CD1c-positive myeloid dendritic cell (primary cell): ENCODE measurements around the gene MAP3K9.
"Not testable (repeated sequence)": the region's sequence is repeated elsewhere in the genome, so short reads cannot be mapped to it uniquely, and the experiment has no call there.

Source experiments
- DNase-seq: peaks from one replicate; pipeline ENCODE4 v3.0.0-alpha.2; 2016; ENCODE audit errors: extremely low spot score

MAP3K9 gene

DNA sequence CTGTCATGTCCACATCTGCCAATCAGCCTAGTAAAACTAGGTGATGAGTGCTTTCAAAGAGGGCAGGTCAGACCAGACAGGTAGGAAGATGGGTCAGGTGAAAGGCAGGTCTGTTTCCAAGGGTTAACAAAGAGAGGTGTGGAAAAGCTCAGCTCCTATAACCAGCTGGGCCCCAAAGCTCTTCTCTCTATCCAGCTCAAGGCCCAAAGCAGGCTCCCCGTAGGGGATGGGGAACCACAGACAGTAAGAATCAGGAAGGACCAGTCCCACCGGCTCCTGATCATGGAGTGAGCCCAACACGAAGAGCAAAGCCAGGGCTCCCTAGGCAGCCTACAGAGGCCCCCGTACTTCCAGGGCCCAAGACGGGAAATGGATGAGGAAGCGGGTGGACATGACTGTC lies 84.4 kb downstream of the MAP3K9 start:
- DNase-seq: no peak

DNA sequence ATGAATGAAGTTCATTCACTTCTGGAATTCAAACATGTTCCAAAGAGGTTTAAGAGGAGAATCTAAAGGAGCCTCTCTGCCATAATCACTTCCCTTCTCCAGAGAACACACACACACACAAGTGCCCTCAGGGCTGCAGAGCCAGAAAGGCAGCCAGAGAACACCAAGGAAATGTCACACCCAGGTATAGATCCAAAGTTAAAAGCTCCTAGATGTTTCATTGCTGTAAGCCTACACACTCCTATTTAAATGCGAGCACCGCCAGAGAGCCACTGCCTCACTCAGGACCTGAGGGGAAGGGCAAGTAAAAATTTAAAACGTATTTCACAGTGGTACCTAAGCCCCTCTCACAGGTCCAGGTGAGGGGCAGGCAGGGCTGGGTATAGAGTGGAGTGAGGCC lies 85.2 kb downstream of the MAP3K9 start:
- no peak for DNase-seq

DNA sequence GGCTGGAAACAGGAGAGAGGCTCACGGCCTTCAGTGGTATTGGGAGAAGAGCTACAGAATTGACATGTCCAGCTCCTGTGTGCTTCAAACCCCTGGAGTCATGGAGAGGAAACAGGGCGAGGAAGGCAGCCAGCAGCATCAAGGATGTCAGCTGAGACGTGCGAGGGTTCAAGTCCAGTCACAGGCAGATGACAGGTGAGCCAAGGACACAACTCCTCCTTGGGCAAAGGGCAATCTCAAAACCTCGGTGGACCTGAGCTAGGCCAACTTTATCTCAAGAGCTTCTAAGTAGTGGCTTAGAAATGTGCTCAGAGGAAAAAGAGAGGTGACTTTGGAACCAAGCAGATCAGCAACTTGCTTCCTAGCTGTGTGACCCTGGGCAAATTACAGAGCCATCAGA lies 86.0 kb downstream of the MAP3K9 start:
- no peak for DNase-seq

DNA sequence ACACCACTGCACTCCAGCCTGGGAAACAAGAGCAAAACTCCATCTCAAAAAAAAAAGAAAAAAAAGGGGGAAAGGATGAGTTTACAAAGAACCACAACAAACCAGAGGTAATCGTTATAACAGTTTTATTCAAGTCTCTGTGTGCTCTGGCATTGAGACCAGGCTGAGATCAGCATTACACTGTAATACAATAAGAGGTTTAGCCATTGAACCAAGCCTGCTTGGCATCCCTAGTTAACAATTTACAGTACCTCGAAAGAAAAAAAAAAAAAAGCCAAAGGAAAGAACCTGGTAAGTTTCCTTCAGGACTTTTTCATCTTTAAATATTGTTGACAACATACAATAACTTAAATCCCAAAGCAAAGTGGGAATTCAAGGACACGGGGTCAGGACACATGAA lies 86.9 kb downstream of the MAP3K9 start:
- no peak for DNase-seq

DNA sequence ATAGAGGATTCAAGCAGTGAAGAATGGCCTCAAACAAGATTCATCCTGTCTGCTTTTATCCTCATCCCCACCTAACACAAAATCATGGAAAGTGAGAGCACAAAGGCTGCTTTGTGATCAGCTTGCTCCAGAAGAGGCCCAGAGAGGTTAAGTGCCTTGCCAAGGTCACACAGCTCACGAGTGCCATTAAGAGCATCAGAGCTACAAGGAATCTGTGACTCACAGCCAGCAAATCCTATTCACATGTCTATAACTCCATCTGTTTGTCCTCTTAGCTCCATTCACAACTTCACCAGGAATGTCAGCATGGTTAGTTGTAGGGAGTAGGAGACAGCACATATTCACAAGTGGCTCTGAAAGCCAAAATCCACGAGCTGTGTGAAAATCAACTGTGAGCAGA lies 87.8 kb downstream of the MAP3K9 start:
- DNase-seq: no peak

DNA sequence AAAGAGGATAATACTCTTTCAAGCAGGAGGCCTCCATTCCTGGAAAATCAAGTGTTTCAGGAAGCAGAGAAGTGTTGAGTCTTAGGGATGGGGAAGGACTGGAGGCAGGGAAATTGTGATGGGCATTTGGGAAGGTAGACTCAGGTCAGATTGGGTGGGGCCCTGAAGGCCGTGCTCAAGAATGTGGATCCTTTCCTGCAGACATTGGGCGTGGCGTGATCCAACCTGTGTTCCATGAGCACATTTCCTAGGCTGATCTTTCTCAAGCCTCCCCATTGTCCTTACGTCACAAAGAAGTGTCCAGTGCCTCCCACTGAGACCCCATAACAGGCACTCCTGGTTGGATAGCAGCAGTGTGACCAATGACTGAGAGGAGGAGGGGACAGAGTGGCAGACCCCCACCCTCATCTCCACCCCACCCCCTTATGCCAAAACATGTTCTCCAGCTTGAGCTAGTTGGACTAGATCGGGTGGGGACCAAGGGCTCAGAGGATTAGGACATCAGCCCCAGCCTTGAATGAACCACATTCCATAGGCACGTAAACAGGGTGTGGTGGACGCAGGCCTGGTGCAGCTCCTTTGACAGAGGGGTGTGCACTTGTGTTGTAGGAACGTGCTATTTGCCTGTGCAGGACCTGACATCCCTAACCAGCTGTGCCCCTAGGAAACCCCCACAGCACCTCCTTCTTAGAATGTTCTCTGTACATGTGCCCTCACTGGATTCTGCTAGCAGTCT lies 90.8 kb downstream of the MAP3K9 start:
- no peak for DNase-seq

DNA sequence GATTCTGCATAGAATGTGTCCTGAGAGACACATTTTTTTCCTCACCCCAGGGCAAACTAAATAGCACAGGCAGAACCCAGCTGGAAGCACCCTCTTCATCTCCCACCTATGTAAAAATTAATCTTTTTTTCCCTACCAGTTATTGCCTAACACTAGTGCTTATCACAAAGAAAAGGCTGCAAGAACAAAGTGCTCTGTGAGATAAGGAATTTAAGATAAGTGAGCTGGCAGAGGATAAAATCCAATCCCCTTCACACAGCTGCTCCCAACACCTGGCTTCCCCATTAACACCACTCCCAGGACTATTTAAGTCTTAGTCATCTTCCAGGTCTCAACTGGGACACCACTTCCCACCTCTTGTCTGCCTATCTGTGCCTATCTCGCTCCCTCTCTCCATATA lies 92.4 kb downstream of the MAP3K9 start:
- DNase-seq: no peak

DNA sequence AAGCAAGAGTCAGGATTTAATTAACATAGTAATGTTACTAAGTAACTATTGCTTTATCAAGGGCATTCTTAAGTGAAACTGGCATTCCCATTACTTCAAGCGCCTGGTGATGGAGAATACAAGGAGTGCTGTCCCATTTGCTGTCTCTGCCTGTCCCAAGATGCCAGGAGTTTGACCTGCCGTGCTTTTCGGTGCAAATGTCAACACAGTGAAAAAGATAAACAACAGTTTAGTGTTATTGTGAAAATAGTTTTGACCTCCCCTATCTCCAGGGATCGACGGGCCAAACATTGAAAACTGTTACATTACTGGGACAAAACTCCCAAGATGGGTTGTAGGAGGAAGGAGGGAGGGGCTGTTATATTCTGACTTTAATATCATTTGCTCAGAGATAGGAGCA lies 92.8 kb downstream of the MAP3K9 start:
- DNase-seq: no peak

DNA sequence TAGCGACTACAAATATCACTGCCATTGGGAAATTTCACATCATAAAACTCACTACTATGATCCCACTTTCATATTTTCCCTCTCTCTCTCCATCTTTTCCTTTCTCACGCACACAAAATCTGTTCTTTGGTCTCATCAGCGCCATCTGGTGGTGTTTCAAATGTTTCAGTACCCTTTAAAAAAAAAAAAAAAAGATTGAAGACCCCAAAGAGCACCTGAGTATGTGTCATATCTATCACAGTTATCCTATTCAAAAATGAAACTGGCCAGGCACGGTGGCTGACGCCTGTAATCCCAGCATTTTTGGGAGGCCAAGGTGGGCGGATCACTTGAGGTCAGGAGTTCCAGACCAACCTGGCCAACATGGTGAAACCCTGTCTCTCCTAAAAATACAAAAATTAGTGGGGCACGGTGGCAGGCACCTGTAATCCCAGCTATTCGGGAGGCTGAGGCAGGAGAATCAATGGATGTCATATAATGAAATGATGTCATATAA lies 95.2 kb downstream of the MAP3K9 start:
- peak; percentile 62 for DNase-seq

DNA sequence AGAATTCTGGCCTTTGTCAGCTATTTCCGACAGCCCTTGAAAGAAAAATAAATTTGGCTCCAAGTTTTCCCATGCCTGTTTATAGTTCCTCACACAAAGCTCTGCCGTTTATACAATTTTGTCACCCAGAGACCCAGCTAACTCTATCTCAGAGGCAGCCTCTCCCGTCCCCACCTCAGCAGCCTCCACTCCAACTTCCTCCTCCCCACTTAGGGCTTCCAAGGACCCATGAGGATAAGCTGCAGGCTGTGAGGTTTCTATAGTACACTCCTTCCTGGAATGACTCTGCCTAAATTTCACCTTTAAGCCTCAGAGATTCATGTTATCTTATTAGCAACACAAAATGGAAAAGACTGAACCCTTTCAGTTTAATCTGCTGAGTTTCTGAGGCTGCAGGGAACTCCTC lies 95.8 kb downstream of the MAP3K9 start:
- DNase-seq: no peak

DNA sequence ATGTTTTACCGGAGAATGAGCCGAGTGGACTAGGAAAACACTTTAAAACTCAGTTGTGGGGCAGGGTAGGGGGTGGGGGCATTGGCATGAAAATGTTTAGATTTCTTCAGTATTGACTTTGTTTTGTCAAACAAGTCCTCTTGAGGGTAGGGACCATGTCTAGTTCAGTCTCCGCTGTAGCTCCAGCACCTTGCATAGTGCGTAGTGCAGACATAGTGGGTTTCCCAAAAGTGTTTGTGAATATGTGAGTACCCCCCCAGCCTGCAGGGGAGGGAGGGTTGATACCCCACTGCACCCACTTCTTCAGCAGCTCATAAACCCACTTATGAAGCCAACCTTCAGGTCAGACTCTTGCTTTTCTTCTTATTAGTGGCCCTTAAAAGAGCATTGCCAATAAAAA lies 96.2 kb downstream of the MAP3K9 start:
- DNase-seq: no peak

DNA sequence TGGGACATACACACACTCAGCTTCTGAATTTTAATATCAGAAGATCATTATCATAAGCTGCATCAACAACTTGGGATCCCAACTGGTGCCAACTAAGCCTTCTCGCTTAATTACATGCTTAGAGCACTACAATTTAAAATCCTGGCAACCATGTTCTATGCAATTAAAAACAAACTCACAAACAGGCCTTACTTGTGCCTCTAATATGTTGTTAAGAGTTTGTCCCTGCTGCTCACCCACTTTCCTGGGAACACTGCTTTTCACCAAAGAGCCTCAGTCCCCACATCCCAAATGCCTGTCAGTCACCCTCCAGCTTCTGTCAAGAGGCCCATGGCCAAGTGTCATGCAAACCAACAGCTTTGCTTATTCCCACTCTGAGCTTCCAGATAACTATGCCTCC lies 97.9 kb downstream of the MAP3K9 start:
- DNase-seq: no peak

DNA sequence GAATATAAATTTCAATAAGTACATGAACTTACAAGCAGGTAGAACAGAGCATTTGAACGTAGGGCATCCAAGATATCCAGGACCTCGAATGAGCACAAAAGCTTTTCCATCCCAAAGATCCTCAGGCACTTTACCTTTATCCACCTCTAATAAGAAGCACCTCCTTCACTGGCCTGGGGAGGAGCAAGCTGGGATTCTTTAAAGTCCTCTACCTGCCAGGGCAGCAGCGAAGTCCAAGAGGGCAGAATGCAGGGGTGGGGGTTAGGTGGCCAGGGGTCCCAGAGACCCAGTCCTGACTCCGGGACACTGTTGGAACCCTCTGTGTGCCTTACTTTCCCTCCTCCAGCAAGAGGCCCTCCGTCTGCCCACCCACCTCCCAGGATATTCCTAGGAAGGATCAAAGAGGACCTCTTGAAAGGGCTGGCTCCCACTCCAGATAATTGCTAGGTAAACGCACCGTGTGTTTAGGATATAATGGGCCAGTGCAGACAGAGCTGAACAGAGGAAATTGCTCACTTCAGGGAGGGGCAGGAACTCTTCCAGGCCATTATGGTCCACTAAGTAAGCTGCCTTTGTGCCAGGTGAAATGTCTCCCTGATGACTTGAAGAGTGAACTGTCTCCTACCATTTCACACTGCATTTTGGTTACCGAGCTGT lies 99.5 kb downstream of the MAP3K9 start:
- DNase-seq: no peak

DNA sequence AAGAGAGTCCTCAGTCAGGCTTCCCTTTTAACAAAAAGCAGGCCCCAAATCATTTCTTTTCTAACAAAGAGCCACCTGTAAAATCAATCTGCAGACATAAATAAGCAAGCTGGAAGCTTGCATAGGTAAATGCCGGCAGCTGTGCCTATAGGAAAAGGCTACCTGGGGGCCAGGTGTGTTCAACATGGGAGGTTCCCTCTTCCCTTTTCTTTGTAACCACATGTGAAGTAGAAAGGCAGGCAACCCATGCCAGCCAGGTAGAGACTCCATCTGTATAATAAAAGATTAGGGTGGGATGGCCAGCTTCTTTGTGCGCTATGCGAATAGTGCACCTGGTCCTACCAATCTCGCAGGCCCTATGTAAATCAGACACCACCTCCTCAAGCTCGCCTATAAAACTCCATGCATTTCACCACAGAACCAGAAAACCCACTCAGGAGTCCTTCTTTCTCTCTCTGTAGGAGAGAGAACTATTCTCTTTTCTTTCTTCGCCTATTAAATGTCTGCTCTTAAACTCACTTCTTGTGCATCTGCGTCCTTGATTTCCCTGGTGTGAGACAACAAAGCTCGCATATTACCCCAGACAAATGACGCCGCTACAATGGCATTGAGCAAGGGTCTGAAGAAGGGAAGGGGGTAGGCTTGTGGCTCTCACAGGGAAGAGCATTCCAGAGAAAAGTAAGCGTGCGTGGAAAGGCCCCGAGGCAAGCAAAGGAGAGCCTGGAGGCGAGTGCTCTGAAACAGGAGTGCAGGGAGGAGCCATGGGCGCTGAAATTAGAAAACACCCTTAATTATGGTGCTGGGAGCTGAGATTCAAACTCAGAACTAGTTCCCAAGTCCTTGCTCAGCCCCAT lies 100.4 kb downstream of the MAP3K9 start:
- no peak for DNase-seq

DNA sequence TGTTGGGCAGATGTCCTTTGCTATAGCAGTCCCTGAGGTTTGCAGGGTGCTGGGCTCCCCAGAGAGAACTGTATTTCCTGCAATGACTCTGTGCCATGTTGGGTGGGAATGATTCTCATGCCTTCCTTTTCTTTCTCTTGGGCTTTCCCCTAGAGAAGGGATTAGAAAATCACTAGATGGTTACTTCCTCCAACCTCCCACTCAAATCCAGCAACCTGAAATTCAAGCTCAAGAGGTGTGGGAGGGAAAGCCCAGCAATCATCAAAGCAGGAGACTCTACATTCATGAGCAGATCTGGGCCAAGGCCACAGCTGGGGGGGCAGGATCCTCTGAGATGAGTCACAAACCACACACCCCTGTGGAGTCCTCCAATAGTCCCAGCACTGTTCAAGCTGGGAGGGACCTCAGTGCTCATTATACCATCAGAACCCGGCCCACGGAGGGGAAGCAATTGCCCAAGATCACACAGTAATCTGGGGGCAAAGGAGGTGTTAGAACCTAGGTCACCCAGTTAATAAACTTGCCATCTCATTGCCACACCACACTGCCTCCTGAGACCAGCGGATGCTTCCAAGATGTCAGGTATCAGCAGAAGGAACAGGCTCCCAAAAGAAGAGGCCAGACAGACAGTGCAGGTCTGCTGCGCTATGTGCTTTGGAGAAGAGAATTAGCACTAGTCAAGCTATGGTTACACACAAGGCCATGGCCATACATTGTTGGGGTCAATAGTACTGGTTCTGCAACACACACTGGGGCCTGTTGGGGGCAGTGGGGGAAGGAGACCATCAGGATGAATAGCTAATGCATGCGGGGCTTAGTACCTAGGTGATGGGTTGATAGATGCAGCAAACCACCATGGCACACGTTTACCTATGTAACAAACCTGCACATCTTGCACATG lies 101.9 kb downstream of the MAP3K9 start:
- peak; percentile 68 for DNase-seq

DNA sequence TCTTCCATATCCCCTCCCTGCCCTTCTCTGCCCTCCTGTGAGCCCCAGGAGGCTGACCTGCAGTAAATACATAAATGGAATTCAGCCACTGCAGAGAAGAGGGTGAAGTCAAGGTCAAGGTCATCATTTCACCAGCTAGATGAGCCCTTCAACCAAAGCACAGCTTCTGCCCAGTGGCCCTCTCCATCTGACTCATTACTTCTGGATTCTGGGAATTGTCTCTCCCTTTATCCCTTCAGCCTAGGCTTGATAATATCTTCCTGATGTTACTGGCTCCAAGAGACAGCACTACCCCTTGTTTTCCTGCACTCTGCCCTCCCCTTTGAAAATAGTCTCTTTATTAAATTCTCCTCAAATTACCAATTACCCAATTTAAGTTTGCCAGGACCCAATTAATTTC lies 103.1 kb downstream of the MAP3K9 start:
- no peak for DNase-seq

DNA sequence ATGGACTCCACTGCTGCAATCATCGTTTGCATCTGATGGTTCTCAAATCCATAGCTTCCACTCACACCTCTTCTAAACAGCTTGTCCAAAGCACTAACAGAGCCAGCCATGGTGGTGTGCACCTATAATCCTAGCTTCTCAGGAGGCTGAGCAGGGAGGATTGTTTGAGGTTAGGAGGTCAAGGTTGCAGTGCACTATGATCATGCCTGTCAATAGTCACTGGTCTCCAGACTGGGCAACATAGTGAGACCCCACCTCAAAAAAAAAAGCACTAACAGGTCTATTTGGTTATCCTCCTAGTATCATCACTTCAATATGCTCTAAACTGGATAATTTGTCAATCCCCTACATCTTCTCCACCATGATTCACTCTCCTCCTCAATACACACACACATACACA lies 104.4 kb downstream of the MAP3K9 start:
- DNase-seq: no peak

DNA sequence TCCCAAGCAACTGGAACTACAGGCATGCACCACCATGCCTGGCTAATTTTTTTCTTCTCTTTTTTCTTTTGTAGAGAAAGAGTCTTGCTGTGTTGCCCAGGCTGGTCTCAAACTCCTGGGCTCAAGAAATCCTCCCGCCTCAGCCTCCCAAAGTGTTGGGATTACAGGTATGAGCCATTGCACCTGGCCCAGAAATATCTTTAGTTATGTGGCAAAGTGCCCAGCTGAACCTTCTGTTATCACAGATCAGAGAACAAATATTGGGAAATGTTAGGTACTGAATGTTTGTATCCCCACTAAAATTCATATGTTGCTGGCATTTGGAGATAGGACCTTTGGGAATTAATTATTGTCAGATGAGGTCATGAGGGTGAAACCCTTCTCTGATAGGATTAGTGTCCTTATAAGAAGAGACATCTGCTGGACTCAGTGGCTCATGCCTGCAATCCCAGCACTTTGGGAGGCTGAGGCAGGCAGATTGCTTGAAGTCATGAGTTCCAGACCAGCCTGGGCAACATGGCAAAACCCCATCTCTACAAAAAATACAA lies 105.6 kb downstream of the MAP3K9 start:
- not testable (repeated sequence) for DNase-seq

DNA sequence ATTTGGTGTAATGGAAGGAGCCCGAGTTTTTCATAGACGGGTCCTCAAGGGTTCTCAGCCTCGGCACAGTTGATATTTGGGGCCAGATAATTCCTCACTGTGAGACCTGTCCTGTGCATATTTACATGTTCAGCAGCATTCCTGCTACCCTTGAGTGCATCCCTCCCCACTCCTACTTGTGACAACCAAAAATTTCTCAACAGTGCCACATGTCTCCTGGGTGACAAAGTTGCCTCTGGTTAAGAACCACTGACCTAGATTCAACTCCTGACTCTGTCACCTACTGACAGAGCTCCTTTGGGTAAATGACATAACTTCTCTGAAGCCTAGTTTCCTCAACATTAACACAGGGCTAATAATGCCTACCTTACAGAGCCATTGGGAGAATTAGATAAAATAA lies 107.2 kb downstream of the MAP3K9 start:
- DNase-seq: no peak

DNA sequence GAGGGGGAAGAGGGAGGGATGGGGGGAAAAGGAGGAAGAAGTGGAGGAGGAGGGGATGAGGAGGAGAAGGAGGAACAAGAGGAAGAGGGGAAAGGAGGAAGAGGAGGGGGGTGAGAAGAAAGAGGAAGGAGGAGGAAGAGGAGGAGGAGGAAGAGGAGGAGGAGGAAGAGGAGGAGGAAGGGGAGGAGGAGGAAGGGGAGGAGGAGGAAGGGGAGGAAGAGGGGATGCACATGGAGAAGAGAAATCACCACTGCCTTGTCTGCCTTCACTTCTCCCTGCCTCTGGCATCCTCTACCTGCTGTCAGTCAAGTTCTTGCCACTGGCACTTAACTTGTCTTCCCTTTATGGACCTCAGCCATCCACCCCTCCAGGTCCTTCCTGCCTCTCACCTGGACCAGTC lies 107.7 kb downstream of the MAP3K9 start:
- no peak for DNase-seq

DNA sequence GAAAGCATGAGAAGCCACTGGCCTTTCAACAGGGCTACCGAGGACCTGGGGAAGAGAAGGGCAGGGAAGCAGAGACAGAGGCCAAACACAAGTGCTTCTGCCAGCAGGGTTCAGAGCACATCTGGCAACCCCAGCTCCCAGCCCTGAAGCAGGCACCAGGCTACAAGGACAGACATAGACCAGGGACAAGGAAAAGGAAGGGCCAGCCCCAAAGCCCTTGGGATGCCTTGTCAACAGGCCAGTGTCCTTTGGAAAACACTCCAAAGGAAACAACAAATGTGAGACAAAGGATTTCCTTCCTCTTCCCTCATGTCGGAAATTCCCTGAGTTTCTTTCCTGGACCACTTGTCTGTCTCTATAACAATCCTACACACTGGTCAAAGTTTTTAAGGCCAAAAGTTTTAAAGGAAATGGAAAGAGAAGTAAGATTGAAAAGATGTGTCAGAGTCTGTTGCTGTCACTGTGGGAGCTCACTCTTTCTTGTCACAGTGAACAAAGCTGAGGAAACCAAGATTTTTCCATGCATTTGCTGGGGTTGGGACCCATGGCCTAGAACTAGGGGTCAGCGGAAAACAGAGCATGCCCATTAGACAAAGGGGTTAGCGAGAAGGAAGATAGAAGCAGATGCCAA lies 108.2 kb downstream of the MAP3K9 start:
- peak; percentile 29 for DNase-seq
